SU-DHL-6 (cell line): ENCODE data around the gene KLHDC8B.

Experiments
- CTCF ChIP-seq: fragments of 200-600 bp; sonication (generic); IDR thresholded peaks from one replicate; pipeline ENCODE4 v1.5.1; 2017; ENCODE audit warnings: antibody characterized with exemption, mild to moderate bottlenecking, low read length, moderate library complexity; ENCODE audit not compliant: insufficient read depth, poor library complexity, severe bottlenecking
- EZH2phosphoT487 ChIP-seq: fragments of 200-600 bp; sonication (generic), shearing (Covaris generic); conservative IDR thresholded peaks from 2 replicates; pipeline ENCODE4 v1.6.1; 2018; ENCODE audit warnings: mild to moderate bottlenecking, antibody characterized with exemption, low read length, moderate library complexity, mixed read lengths

GRCh38 chr3:49151610-49152009, 19.8 kb upstream of the KLHDC8B start:
- TF ChIP-seq CTCF = no peak
- TF ChIP-seq EZH2phosphoT487 = no peak
